ENCODE data around the gene MYO1E.

Gene MYO1E

GRCh38 chr15:59362331-59362730 lies 10.3 kb downstream of the MYO1E start:
- TF ChIP-seq, protein P1, sequence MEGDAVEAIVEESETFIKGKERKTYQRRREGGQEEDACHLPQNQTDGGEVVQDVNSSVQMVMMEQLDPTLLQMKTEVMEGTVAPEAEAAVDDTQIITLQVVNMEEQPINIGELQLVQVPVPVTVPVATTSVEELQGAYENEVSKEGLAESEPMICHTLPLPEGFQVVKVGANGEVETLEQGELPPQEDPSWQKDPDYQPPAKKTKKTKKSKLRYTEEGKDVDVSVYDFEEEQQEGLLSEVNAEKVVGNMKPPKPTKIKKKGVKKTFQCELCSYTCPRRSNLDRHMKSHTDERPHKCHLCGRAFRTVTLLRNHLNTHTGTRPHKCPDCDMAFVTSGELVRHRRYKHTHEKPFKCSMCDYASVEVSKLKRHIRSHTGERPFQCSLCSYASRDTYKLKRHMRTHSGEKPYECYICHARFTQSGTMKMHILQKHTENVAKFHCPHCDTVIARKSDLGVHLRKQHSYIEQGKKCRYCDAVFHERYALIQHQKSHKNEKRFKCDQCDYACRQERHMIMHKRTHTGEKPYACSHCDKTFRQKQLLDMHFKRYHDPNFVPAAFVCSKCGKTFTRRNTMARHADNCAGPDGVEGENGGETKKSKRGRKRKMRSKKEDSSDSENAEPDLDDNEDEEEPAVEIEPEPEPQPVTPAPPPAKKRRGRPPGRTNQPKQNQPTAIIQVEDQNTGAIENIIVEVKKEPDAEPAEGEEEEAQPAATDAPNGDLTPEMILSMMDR (IDR thresholded peaks at IDR 0.05; ENCODE audit: low read depth, low read length, missing control alignments): no peak
- no peak for DNase-seq (ENCODE audit: low read depth)
- no peak overlapping the region for H3K4me3 ChIP-seq (ENCODE audit: low read depth, low read length)

- H3K4me3 ChIP-seq (ENCODE audit: low read depth, low read length): no peak overlapping the region
- TF ChIP-seq, protein P1 (IDR thresholded peaks at IDR 0.05; ENCODE audit: low read depth, low read length, missing control alignments): no peak
- no peak for DNase-seq (ENCODE audit: low read depth)
Observed at GRCh38 chr15:59360896-59361295, 11.8 kb downstream of the MYO1E start.

DNA sequence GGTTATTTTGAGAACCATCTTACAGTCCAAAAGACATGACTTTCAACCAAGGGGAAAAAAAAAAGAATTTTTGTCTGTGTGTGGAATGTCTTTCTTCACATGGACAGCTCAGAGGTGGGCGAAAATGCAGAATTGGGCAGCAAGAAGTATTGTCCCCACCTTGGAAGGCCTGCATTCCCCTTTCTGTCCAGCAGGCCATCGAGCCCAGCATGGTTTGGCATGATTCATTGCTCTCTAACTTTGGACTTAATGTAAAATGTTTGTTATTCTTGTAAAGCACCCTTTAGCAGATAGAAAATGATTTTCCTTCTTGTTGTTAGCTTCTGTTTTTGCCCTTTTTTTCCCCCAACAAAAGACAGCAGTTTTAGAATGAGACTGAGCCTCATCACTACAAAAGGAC lies 12.4 kb downstream of the MYO1E start:
- no peak overlapping the region for H3K4me3 ChIP-seq (ENCODE audit: low read depth, low read length)
- TF ChIP-seq, protein P1 (IDR thresholded peaks at IDR 0.05; ENCODE audit: low read depth, low read length, missing control alignments): peak; percentile 66
- DNase-seq (ENCODE audit: low read depth): no peak

GRCh38 chr15:59355730-59356129 lies 16.9 kb downstream of the MYO1E start:
- TF ChIP-seq, protein P1 (IDR thresholded peaks at IDR 0.05; ENCODE audit: low read depth, low read length, missing control alignments): no peak
- no peak for DNase-seq (ENCODE audit: low read depth)
- H3K4me3 ChIP-seq (ENCODE audit: low read depth, low read length): peak overlapping the region; percentile 18; the same call in 1 of the 2 replicates

DNA sequence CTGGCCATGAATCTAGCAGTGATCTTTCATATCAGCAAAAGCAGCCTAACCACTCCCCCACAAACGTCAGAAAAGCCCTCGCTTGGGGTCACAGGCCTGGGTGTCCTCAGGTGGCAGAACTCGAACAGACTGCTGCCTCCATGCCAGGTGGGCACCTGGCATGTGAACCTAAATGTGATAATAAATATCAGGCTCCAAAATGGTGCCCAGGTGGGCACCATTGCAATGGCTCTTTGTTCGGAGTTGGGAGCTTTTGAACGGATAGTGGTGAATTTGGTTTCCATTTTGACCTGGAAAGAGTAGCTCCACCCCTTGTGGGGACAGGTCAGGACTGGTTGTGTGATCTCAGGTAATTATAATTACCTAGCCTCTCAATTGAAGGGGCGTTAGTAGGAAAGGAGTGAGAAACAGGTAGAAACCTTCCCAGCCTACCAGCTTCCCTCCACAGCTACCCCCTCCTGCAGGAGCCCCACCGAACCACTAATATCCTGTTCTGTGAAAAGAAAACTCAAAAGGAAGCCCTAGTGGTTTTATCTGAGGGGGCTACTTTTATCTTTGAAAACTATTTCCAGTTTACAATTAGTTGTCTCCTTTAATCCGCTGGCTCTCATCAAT lies 18.1 kb downstream of the MYO1E start:
- TF ChIP-seq, protein P1 (IDR thresholded peaks at IDR 0.05; ENCODE audit: low read depth, low read length, missing control alignments): no peak
- DNase-seq (ENCODE audit: low read depth): no peak
- H3K4me3 ChIP-seq (ENCODE audit: low read depth, low read length): peak overlapping the region; percentile 25; the same call in 1 of the 2 replicates

- TF ChIP-seq, protein P1 (IDR thresholded peaks at IDR 0.05; ENCODE audit: low read depth, low read length, missing control alignments): no peak
- H3K4me3 ChIP-seq (ENCODE audit: low read depth, low read length): peak overlapping the region; percentile 25; the same call in 1 of the 2 replicates
- DNase-seq (ENCODE audit: low read depth): no peak
Observed at GRCh38 chr15:59353994-59354416, 18.7 kb downstream of the MYO1E start.

- no peak overlapping the region for H3K4me3 ChIP-seq (ENCODE audit: low read depth, low read length)
- TF ChIP-seq, protein P1 (IDR thresholded peaks at IDR 0.05; ENCODE audit: low read depth, low read length, missing control alignments): no peak
- no peak for DNase-seq (ENCODE audit: low read depth)
Observed at GRCh38 chr15:59352683-59353082, 20.0 kb downstream of the MYO1E start.
